Neutrophil (primary cell): Measurements from ENCODE around the gene SCARF1.

Experiments
- H3K27ac ChIP-seq: fragments of 200-600 bp; sonication (generic); 2 replicates; pipeline ENCODE4 v1.5.1; 2016; ENCODE audit warnings: mild to moderate bottlenecking, moderate library complexity
- H3K27me3 ChIP-seq: fragments of 200-600 bp; sonication (generic); 2 replicates; pipeline ENCODE4 v1.6.0; 2016; ENCODE audit warnings: mild to moderate bottlenecking
- H3K36me3 ChIP-seq: fragments of 200-600 bp; sonication (generic); 2 replicates; pipeline ENCODE4 v1.5.1; 2017
- H3K4me1 ChIP-seq, 2 experiments: fragments of 200-600 bp in 1 of 2; sonication (generic) in 1 of 2; 1 replicate in 1 of 2; 2 replicates in 1 of 2; pipeline versions ENCODE4 v1.5.1 to v1.6.1; 2013 to 2016; ENCODE audit warnings: low read depth in 1 of 2, low read length in 1 of 2, mild to moderate bottlenecking in 1 of 2, moderate library complexity in 1 of 2; ENCODE audit not compliant: control insufficient read depth in 1 of 2, insufficient read depth in 1 of 2
- H3K4me3 ChIP-seq, 2 experiments: fragments of 200-600 bp in 1 of 2; sonication (generic) in 1 of 2; 1 replicate in 1 of 2; 2 replicates in 1 of 2; pipeline ENCODE4 v1.5.1; 2013 to 2016; ENCODE audit warnings: low read depth in 1 of 2, low read length in 1 of 2, mild to moderate bottlenecking in 1 of 2, moderate library complexity in 1 of 2
- H3K9me3 ChIP-seq: fragments of 200-600 bp; sonication (generic); 2 replicates; pipeline ENCODE4 v1.5.1; 2016
- TF ChIP-seq, protein P1 (sequence below): fragments of 200-600 bp; sonication (generic); IDR thresholded peaks from 2 replicates; pipeline ENCODE4 v1.5.1; 2016; ENCODE audit warnings: antibody characterized with exemption

The SCARF1 gene

DNA sequence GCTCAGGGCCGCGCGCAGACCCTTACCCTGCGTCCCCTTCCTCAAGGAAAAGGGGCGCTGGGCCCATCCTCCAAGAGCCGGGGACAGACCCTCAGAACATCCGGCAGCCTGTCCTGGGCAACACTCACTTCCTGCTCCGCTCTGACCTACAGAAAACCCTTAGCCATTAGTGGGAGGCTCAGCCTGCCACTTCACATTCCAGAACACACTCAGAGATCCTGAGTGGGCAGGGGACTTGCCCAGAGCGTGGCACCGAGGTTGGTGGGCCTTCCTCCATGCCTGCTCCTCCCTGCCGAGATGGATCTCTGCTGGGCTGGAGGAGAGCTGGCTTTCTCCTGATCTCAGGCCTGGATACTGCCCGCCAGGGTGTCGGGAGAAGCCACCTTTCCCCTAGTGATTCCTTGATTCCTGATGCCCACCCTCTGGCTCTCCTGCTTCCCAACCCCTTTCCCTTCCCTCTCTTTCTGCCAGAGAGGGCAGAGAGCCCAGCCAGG, 1.5 kb downstream of the SCARF1 start:
- H3K4me3 ChIP-seq: peak overlapping the region; percentile 62 to 65
- peak overlapping the region; percentile 92 for H3K27ac ChIP-seq
- no peaks in the 10 kb centered on the region for H3K9me3 ChIP-seq
- H3K27me3 ChIP-seq: peaks cover 36% of the 10 kb centered on the region
- no peaks in the 10 kb centered on the region for H3K36me3 ChIP-seq
- TF ChIP-seq, protein P1, sequence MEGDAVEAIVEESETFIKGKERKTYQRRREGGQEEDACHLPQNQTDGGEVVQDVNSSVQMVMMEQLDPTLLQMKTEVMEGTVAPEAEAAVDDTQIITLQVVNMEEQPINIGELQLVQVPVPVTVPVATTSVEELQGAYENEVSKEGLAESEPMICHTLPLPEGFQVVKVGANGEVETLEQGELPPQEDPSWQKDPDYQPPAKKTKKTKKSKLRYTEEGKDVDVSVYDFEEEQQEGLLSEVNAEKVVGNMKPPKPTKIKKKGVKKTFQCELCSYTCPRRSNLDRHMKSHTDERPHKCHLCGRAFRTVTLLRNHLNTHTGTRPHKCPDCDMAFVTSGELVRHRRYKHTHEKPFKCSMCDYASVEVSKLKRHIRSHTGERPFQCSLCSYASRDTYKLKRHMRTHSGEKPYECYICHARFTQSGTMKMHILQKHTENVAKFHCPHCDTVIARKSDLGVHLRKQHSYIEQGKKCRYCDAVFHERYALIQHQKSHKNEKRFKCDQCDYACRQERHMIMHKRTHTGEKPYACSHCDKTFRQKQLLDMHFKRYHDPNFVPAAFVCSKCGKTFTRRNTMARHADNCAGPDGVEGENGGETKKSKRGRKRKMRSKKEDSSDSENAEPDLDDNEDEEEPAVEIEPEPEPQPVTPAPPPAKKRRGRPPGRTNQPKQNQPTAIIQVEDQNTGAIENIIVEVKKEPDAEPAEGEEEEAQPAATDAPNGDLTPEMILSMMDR: no peak
- peaks cover 46 to 48% of the 10 kb centered on the region in 2 experiments for H3K4me1 ChIP-seq

DNA sequence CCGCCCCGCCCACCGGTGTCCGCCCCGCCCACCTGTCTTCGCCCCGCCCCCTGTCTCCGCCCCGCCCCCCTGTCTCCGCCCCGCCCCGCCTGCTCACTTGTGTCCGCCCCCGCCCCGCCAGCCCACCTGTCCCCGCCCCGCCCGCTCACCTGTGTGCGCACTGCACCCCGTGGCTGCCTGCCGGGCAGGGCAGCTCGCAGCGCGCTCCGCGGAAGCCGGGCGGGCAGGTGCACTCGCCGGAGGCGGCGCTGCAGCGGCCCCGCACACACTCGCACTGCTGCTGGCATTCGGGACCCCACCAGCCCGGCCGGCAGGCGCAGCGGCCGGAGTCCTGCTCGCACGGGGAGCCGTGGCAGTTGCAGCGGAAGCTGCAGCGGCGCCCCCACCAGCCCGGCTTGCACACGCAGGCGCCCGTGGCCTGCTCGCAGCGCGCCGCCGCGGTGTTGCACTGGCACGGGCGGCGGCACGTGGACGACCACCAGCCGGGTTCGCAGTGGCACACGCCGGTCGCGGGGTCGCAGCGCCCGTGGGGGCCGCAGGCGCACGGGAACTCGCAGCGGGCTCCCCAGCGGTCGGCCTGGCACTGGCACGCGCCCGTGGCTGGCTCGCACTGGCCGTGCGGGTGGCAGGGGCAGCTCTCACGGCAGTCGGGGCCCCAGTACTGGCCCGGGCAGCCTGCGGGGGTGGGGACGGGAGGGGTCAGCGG, 2.1 kb downstream of the SCARF1 start:
- peak overlapping the region; percentile 92 for H3K27ac ChIP-seq
- H3K4me1 ChIP-seq: peaks cover 43 to 44% of the 10 kb centered on the region in 2 experiments

DNA sequence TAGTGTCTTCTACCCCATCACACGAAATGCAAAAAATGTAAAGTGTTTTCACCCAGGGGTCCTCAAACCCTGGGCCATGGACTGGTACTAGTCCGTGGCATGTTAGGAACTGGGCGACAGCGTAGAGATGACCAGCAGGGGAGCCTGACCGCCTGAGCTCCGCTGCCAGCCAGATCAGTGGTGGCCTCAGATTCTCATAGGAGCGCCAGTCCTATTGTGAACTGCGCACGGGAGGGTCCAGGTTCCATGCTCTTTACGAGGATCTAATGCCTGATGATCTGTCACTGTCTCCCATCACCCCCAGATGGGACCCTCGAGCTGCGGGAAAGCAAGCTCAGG, 4.5 kb downstream of the SCARF1 start:
- H3K4me1 ChIP-seq: peaks cover 27 to 28% of the 10 kb centered on the region in 2 experiments
- no peak overlapping the region for H3K27ac ChIP-seq
- peaks cover 28% of the 10 kb centered on the region for H3K27me3 ChIP-seq
- TF ChIP-seq, protein P1: no peak
- H3K9me3 ChIP-seq: no peaks in the 10 kb centered on the region
- H3K4me3 ChIP-seq: no peak overlapping the region
- H3K36me3 ChIP-seq: peaks cover 7% of the 10 kb centered on the region

More for the DNA sequence above, 2.1 kb downstream of the SCARF1 start:
- Histone ChIP-seq H3K4me3 (peak overlapping the region; percentile 62 to 65), H3K9me3 (no peaks in the 10 kb centered on the region), H3K36me3 (no peaks in the 10 kb centered on the region), H3K27me3 (peaks cover 36% of the 10 kb centered on the region)
- TF ChIP-seq, protein P1: no peak

DNA sequence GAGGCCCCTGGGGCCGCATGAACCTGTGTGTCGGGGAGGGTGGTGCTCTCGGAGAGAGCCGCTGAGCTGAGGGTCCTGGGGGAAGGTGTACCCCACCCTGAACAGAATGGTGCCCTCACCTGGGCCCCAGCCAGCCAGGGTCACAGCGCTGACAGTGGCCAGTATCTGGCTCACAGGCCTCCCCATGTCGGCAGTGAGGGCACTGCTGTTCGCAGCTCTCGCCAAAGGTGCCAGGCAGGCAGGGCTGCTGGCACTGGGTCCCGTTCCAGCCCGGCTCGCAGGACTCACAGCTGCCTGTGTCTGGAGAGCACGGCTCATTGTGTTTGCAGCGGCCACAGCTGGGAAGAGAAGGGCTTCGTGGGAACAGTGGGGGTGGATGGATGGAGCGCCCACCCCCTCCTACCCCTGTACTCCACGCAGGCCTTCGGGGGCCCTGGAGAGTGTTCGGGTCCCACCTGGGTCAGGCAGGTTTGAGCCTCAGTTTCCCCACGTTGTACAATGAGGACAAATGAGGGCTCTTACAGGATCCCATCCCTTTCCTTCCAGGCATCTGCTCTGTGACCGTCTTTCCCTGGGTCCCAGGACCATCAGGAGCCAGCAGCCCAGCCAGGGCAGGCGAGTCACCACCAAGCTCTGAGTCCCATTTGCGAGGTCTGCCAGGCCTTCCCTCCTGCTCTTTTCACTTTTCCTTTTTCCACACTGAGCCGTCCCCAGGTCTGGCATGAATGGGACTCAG, 5.0 kb downstream of the SCARF1 start:
- TF ChIP-seq, protein P1: no peak
- Histone ChIP-seq H3K27me3 (peaks cover 27% of the 10 kb centered on the region), H3K9me3 (no peaks in the 10 kb centered on the region), H3K27ac (no peak overlapping the region), H3K4me1 (peaks cover 22 to 23% of the 10 kb centered on the region in 2 experiments), H3K4me3 (no peak overlapping the region), H3K36me3 (peaks cover 8% of the 10 kb centered on the region)

DNA sequence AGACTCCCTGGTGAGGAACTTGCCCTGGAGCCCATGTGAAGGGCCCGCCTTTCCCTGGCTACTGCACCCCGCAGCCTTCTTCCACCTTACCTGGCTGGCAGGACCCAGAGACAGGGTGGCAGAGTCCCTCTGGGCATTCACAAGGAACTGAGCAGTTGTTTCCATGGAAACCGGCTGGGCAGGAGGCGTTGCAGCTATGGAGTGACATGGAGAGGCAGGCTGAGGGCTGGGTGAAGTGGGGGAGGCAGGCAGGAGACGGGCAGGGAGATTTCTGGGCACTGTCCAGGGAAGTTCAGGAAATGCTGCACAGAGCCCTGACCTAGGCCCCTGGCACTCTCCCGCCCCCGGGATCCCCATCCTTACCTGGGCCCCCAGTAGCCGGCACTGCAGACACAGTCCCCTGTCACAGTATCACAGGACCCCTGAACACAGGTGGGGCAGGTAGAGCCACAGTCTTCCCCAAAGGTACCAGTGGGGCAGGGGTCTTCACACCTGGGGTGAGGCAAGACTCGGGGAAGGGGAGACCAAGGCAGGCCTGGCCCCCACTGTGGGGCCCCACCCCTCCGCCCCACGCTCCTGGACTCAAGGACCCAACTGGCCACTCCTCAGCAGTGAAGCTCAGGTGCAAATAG, 5.9 kb downstream of the SCARF1 start:
- Histone ChIP-seq H3K4me3 (no peak overlapping the region), H3K27me3 (peaks cover 19% of the 10 kb centered on the region)

More for the DNA sequence above, 5.9 kb downstream of the SCARF1 start:
- Histone ChIP-seq H3K9me3 (no peaks in the 10 kb centered on the region), H3K27ac (no peak overlapping the region), H3K4me1 (peaks cover 13 to 15% of the 10 kb centered on the region in 2 experiments), H3K36me3 (peaks cover 15% of the 10 kb centered on the region)
- TF ChIP-seq, protein P1: no peak
